Bronchial epithelial cell (primary cell): ENCODE results near the gene NTF3. TPM values are rescaled to one million over a fixed set of nuclear protein-coding genes. Genes with fewer than 3 reads are reported as not detected.

Experiments
- DNase-seq: peaks from one replicate; pipeline ENCODE4 v3.0.0-alpha.2; 2010; ENCODE audit warnings: low read depth
- FAIRE-seq: peaks from 2 replicates; lab custom pipeline; 2011; peaks lifted over from hg19 to GRCh38; lab: Jason Lieb, UNC
- H3K27me3 ChIP-seq: 2 replicates; pipeline ENCODE4 v1.5.1; 2011; ENCODE audit warnings: low read length; ENCODE audit not compliant: control insufficient read depth, insufficient read depth
- H3K36me3 ChIP-seq: 2 replicates; pipeline ENCODE4 v1.5.1; 2011; ENCODE audit warnings: low read length; ENCODE audit not compliant: control insufficient read depth, insufficient read depth
- H3K4me3 ChIP-seq: 2 replicates; pipeline ENCODE4 v1.5.1; 2011; ENCODE audit warnings: mild to moderate bottlenecking, low read depth, low read length, control low read depth
- CTCF ChIP-seq: IDR thresholded peaks from 2 replicates; pipeline ENCODE4 v1.5.1; 2011; ENCODE audit warnings: mild to moderate bottlenecking, moderate library complexity, low read length, control low read depth, inconsistent platforms; ENCODE audit not compliant: insufficient read depth, severe bottlenecking
- total RNA-seq: library from RNA; depleted of rRNA; stranded (reverse); fragments of >200 nt; gene quantifications from 2 replicates; pipeline ENCODE4 v1.2.1, GENCODE V29; 2014

Gene NTF3
- total RNA-seq, 1 donor from 2014 or later, result not detected

DNA sequence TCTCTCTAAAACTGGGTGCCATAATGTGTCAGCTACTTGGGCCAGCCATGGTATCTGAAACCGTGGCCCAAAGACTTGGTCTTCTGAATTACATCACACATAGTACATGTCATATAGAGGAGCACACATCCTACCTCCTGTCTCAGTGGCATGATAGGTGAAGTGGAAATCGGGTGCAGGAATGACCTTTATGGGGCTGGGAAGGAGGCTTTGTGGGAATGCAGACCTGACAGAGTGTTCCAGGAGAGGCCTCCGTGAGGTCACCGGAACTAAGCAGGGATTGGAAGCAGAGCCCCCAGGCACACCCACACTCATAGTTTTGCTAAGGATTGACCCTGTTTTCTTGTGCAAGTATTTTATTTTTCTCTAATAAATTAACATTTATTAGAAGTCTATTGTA lies 82.6 kb downstream of the NTF3 start:
- DNase-seq, result no peak
- FAIRE-seq, result no peak
- no peaks in the 10 kb centered on the region for H3K36me3 ChIP-seq
- no peak for TF ChIP-seq CTCF
- no peak overlapping the region for H3K4me3 ChIP-seq
- H3K27me3 ChIP-seq, result no peaks in the 10 kb centered on the region

GRCh38 chr12:5515458-5515857 lies 83.5 kb downstream of the NTF3 start:
- FAIRE-seq (no peak), DNase-seq (no peak)
- Histone ChIP-seq H3K27me3 (no peaks in the 10 kb centered on the region), H3K4me3 (no peak overlapping the region), H3K36me3 (no peaks in the 10 kb centered on the region)
- TF ChIP-seq CTCF, result no peak

DNA sequence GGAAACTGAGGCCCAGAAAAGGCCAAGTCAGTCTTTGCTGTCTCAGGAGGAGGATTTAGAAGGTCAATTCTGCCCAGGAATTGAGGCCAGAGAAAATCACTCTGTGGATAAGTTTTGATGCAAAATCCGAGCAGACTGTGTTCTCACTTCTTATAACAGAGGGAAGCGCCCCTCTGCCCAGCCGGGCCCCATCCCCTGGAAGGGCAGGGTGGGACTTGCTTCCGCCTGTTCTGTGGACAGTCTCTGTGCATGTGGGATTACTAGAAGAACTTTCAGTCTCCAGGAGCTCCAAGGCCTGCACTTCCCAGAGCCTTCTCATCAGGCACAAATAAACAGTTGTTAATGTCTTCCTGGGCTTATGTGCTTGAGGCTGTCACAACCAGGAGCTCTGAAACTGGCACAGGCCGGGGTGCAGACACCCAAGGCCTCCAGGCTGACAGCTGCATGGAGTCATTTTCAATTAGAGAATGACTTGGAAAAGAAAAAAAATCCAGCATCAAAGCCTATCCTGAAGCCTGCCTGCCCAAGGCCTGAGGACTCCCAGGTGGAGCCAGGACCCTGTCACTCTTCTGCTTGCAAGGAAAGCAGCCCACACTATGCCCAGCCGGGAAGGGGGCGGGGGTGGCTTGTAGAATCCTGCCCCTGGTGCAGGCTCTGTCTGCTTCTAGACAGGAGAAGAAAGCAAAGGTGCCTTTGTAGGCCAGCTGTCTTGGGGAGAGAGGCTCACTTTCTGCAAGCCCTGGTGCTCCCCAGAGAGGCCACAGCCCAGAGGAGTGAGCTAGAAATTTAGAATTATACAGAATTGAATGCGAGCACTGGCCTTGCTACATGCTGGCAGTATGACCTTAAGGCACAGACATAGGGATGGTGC lies 84.7 kb downstream of the NTF3 start:
- no peak for TF ChIP-seq CTCF
- no peak for FAIRE-seq

GRCh38 chr12:5518584-5519365 lies 86.9 kb downstream of the NTF3 start:
- TF ChIP-seq CTCF, result no peak
- no peak for FAIRE-seq
- Histone ChIP-seq H3K27me3 (no peaks in the 10 kb centered on the region), H3K4me3 (no peak overlapping the region), H3K36me3 (no peaks in the 10 kb centered on the region)
- no peak for DNase-seq

More for the DNA sequence above, 84.7 kb downstream of the NTF3 start:
- H3K4me3 ChIP-seq, result no peak overlapping the region
- no peaks in the 10 kb centered on the region for H3K36me3 ChIP-seq
- no peak for DNase-seq
- no peaks in the 10 kb centered on the region for H3K27me3 ChIP-seq

GRCh38 chr12:5520037-5520436 lies 88.1 kb downstream of the NTF3 start:
- H3K36me3 ChIP-seq, result no peaks in the 10 kb centered on the region
- DNase-seq (no peak), FAIRE-seq (no peak)
- no peak for TF ChIP-seq CTCF
- no peaks in the 10 kb centered on the region for H3K27me3 ChIP-seq
- H3K4me3 ChIP-seq, result no peak overlapping the region
